Activated CD4-positive, alpha-beta T cell treated with anti-CD3 and anti-CD28 coated beads for 1 hour (primary cell): Measurements from ENCODE around the gene ADO.
"Not testable (repeated sequence)": the region's sequence is repeated elsewhere in the genome, so short reads cannot be mapped to it uniquely, and the experiment has no call there.

Experiments used
- DNase-seq: peaks from one replicate; pipeline ENCODE4 v3.0.0-alpha.2; 2020

ADO gene

GRCh38 chr10:62804356-62805230 is at the start of gene ADO:
ADO (plus strand) TSS chr10:62804720; CDS start chr10:62805060, 340 bp downstream.
- peak; percentile 67 for DNase-seq

- no peak for DNase-seq
Measured at GRCh38 chr10:62754963-62755362, 49.6 kb upstream of the ADO start.

GRCh38 chr10:62755662-62756653 is 48.6 kb upstream of the ADO start:
- DNase-seq, result no peak

GRCh38 chr10:62759599-62760175 is 44.8 kb upstream of the ADO start:
- no peak for DNase-seq

- no peak for DNase-seq
Measured at GRCh38 chr10:62760401-62760800, 44.1 kb upstream of the ADO start.

GRCh38 chr10:62761115-62761514 is 43.4 kb upstream of the ADO start:
- DNase-seq, result no peak

- DNase-seq, result no peak
Measured at GRCh38 chr10:62763155-62763554, 41.4 kb upstream of the ADO start.

- no peak for DNase-seq
Measured at GRCh38 chr10:62764011-62764410, 40.5 kb upstream of the ADO start.

GRCh38 chr10:62765726-62766125 is 38.8 kb upstream of the ADO start:
- no peak for DNase-seq

GRCh38 chr10:62766386-62766785 is 38.1 kb upstream of the ADO start:
- DNase-seq, result no peak

GRCh38 chr10:62769574-62770242 is 34.8 kb upstream of the ADO start:
- no peak for DNase-seq

GRCh38 chr10:62772186-62772974 is 32.1 kb upstream of the ADO start:
- no peak for DNase-seq

GRCh38 chr10:62778125-62778524 is 26.4 kb upstream of the ADO start:
- no peak for DNase-seq

GRCh38 chr10:62779487-62780248 is 24.9 kb upstream of the ADO start:
- DNase-seq, result peak; percentile 66

GRCh38 chr10:62784537-62784936 is 20.0 kb upstream of the ADO start:
- not testable (repeated sequence) for DNase-seq

- not testable (repeated sequence) for DNase-seq
Measured at GRCh38 chr10:62788285-62788684, 16.2 kb upstream of the ADO start.

- no peak for DNase-seq
Measured at GRCh38 chr10:62788861-62789467, 15.6 kb upstream of the ADO start.

- no peak for DNase-seq
Measured at GRCh38 chr10:62790019-62790555, 14.4 kb upstream of the ADO start.

GRCh38 chr10:62790571-62790970 is 13.9 kb upstream of the ADO start:
- DNase-seq, result no peak

- no peak for DNase-seq
Measured at GRCh38 chr10:62792261-62792660, 12.3 kb upstream of the ADO start.
